ENCODE data around the gene NFIB. TPM values are rescaled to one million over a fixed set of nuclear protein-coding genes. Genes with fewer than 3 reads are reported as not detected.

Gene NFIB
- total RNA-seq, 1 donor from 2014 or later = 9.4 TPM

DNA sequence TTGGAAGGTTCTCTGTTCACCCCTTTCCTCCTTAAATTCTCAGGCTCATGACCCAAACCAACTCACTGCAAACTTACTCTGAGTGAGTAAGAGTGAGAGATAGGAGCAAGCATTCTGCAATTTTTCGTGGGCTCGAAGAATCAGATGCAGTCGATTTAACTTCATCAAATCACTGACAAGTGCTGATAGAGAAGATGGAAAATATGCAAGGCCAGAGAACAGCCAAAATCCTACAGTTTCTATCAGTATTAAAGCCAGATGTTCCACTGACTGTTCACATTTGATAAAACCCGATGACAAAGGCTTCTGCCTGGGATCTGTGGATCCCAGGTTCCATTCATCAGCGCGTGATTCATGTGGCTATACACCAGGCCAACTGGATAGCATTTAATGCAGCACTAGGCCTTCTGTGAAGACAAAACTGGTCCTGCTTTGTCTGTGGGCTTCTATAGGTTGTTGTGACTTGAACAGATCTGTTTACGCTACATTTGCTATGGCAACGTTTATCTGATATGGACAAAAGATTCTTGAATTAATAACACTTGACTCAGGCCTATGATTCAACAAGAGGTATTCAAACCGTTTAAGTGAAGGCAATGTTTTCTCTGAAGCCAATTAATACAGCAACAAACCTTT lies 251.2 kb downstream of the NFIB start:
- H3K9ac ChIP-seq (ENCODE audit: low read length) = peak overlapping the region; percentile 10
- peak; percentile 91 for DNase-seq (ENCODE audit: low read depth)
- H3K9me3 Mint-ChIP-seq (ENCODE audit: unreplicated experiment) = no peaks in the 10 kb centered on the region

DNA sequence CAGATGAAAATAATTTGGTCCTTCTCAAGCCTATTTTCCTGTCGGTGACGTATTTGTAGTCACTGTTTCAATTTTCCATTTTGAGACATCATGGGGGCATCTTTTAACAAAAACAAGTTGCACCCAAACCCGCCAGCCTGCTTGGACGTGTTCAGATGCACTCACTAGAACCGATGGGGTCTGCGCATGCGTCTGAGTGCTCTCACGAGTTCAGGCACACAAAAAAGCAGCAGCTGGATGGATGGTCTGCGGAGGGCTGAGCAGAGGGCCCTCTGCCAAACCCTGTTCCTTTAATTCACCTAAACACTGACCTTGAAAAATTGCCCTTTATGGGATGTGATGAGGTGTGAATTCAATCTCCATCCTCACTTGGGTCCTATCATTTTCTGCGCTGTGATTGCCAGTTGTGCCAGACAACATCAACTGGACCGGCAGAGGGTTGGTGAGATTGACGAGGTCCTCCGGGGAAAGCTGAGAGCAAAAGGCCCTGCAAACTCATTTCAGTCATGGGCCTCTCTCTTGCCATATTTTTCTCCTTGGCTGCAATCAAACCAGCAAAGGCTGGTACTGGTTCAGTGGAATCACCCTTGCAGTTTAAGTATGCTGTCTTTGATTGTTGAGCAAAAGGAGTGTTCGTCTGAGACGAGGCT lies 251.9 kb downstream of the NFIB start:
- no peak overlapping the region for H3K4me3 Mint-ChIP-seq (ENCODE audit: unreplicated experiment)
- TF ChIP-seq, protein P1, sequence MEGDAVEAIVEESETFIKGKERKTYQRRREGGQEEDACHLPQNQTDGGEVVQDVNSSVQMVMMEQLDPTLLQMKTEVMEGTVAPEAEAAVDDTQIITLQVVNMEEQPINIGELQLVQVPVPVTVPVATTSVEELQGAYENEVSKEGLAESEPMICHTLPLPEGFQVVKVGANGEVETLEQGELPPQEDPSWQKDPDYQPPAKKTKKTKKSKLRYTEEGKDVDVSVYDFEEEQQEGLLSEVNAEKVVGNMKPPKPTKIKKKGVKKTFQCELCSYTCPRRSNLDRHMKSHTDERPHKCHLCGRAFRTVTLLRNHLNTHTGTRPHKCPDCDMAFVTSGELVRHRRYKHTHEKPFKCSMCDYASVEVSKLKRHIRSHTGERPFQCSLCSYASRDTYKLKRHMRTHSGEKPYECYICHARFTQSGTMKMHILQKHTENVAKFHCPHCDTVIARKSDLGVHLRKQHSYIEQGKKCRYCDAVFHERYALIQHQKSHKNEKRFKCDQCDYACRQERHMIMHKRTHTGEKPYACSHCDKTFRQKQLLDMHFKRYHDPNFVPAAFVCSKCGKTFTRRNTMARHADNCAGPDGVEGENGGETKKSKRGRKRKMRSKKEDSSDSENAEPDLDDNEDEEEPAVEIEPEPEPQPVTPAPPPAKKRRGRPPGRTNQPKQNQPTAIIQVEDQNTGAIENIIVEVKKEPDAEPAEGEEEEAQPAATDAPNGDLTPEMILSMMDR (IDR thresholded peaks at IDR 0.05; ENCODE audit: insufficient read depth, low read depth, low read length) = no peak
- TF ChIP-seq EZH2 (IDR thresholded peaks at IDR 0.05; ENCODE audit: insufficient read depth, low read length) = no peak
- Histone ChIP-seq H3K9ac (ENCODE audit: low read length) (peak overlapping the region; percentile 10), H3K4me3 (ENCODE audit: insufficient read depth, low read depth, low read length) (no peak overlapping the region), H3K9me3 (ENCODE audit: insufficient read depth, low read depth, low read length) (no peaks in the 10 kb centered on the region), H3K4me1 (ENCODE audit: insufficient read depth, low read length) (peaks cover 12% of the 10 kb centered on the region), H2AFZ (ENCODE audit: low read depth, low read length) (no peak overlapping the region), H3K27me3 (ENCODE audit: insufficient read depth, low read length) (no peaks in the 10 kb centered on the region), H3K27ac (ENCODE audit: low read depth, low read length) (peak overlapping the region; percentile 34), H3K79me2 (ENCODE audit: insufficient read depth, low read length) (no peaks in the 10 kb centered on the region), H4K20me1 (ENCODE audit: insufficient read depth, low read length) (no peaks in the 10 kb centered on the region), H3K4me2 (ENCODE audit: low read length) (peak overlapping the region; percentile 6), H3K36me3 (ENCODE audit: insufficient read depth, low read length) (no peaks in the 10 kb centered on the region)
- no peak overlapping the region for H3K27ac Mint-ChIP-seq (ENCODE audit: unreplicated experiment)
- peaks cover 19% of the 10 kb centered on the region for H3K27me3 Mint-ChIP-seq (ENCODE audit: low read depth, unreplicated experiment)
- DNase-seq (ENCODE audit: low read depth) = no peak
- H3K4me1 Mint-ChIP-seq (ENCODE audit: low read depth, unreplicated experiment) = no peaks in the 10 kb centered on the region
- no peak for FAIRE-seq
- no peaks in the 10 kb centered on the region for H3K36me3 Mint-ChIP-seq (ENCODE audit: low read depth, unreplicated experiment)
- H3K9me3 Mint-ChIP-seq (ENCODE audit: unreplicated experiment) = no peaks in the 10 kb centered on the region

More for the DNA sequence above, 251.2 kb downstream of the NFIB start:
- H3K9me3 ChIP-seq (ENCODE audit: insufficient read depth, low read depth, low read length) = no peaks in the 10 kb centered on the region
- TF ChIP-seq, protein P1 (IDR thresholded peaks at IDR 0.05; ENCODE audit: insufficient read depth, low read depth, low read length) = no peak
- no peak for TF ChIP-seq EZH2 (IDR thresholded peaks at IDR 0.05; ENCODE audit: insufficient read depth, low read length)
- H3K4me1 Mint-ChIP-seq (ENCODE audit: low read depth, unreplicated experiment) = no peaks in the 10 kb centered on the region
- no peak overlapping the region for H3K27ac Mint-ChIP-seq (ENCODE audit: unreplicated experiment)
- peaks cover 12% of the 10 kb centered on the region for H3K4me1 ChIP-seq (ENCODE audit: insufficient read depth, low read length)
- peak overlapping the region; percentile 6 for H3K4me2 ChIP-seq (ENCODE audit: low read length)
- H4K20me1 ChIP-seq (ENCODE audit: insufficient read depth, low read length) = no peaks in the 10 kb centered on the region
- no peaks in the 10 kb centered on the region for H3K27me3 ChIP-seq (ENCODE audit: insufficient read depth, low read length)
- H2AFZ ChIP-seq (ENCODE audit: low read depth, low read length) = no peak overlapping the region
- no peak overlapping the region for H3K4me3 ChIP-seq (ENCODE audit: insufficient read depth, low read depth, low read length)
- no peaks in the 10 kb centered on the region for H3K79me2 ChIP-seq (ENCODE audit: insufficient read depth, low read length)
- H3K36me3 Mint-ChIP-seq (ENCODE audit: low read depth, unreplicated experiment) = no peaks in the 10 kb centered on the region
- H3K27ac ChIP-seq (ENCODE audit: low read depth, low read length) = peak overlapping the region; percentile 34
- H3K27me3 Mint-ChIP-seq (ENCODE audit: low read depth, unreplicated experiment) = peaks cover 24% of the 10 kb centered on the region
- H3K36me3 ChIP-seq (ENCODE audit: insufficient read depth, low read length) = no peaks in the 10 kb centered on the region
- FAIRE-seq = no peak
- H3K4me3 Mint-ChIP-seq (ENCODE audit: unreplicated experiment) = no peak overlapping the region

GRCh38 chr9:14058325-14058688 lies 255.6 kb downstream of the NFIB start:
- peaks cover 16% of the 10 kb centered on the region for H3K4me1 Mint-ChIP-seq (ENCODE audit: low read depth, unreplicated experiment)
- H3K9me3 Mint-ChIP-seq (ENCODE audit: unreplicated experiment) = no peaks in the 10 kb centered on the region
- Histone ChIP-seq H3K9me3 (ENCODE audit: insufficient read depth, low read depth, low read length) (no peaks in the 10 kb centered on the region), H3K27ac (ENCODE audit: low read depth, low read length) (no peak overlapping the region), H3K79me2 (ENCODE audit: insufficient read depth, low read length) (no peaks in the 10 kb centered on the region), H3K4me2 (ENCODE audit: low read length) (no peak overlapping the region), H3K27me3 (ENCODE audit: insufficient read depth, low read length) (no peaks in the 10 kb centered on the region), H3K4me1 (ENCODE audit: insufficient read depth, low read length) (peaks cover 17% of the 10 kb centered on the region), H3K36me3 (ENCODE audit: insufficient read depth, low read length) (no peaks in the 10 kb centered on the region), H3K9ac (ENCODE audit: low read length) (no peak overlapping the region), H3K4me3 (ENCODE audit: insufficient read depth, low read depth, low read length) (no peak overlapping the region), H2AFZ (ENCODE audit: low read depth, low read length) (no peak overlapping the region), H4K20me1 (ENCODE audit: insufficient read depth, low read length) (no peaks in the 10 kb centered on the region)
- no peak overlapping the region for H3K4me3 Mint-ChIP-seq (ENCODE audit: unreplicated experiment)
- no peak for DNase-seq (ENCODE audit: low read depth)
- H3K27me3 Mint-ChIP-seq (ENCODE audit: low read depth, unreplicated experiment) = peaks cover 13% of the 10 kb centered on the region
- FAIRE-seq = no peak
- TF ChIP-seq, protein P1 (IDR thresholded peaks at IDR 0.05; ENCODE audit: insufficient read depth, low read depth, low read length) = no peak
- TF ChIP-seq EZH2 (IDR thresholded peaks at IDR 0.05; ENCODE audit: insufficient read depth, low read length) = no peak
- no peak overlapping the region for H3K27ac Mint-ChIP-seq (ENCODE audit: unreplicated experiment)
- no peaks in the 10 kb centered on the region for H3K36me3 Mint-ChIP-seq (ENCODE audit: low read depth, unreplicated experiment)
